T-helper 1 cell (primary cell): ENCODE results near the gene RPS6KA4.

Experiments
- DNase-seq, 5 donors: peaks; one replicate each; pipeline ENCODE4 v3.0.0-alpha.2; 2012 to 2020

RPS6KA4 gene

DNA sequence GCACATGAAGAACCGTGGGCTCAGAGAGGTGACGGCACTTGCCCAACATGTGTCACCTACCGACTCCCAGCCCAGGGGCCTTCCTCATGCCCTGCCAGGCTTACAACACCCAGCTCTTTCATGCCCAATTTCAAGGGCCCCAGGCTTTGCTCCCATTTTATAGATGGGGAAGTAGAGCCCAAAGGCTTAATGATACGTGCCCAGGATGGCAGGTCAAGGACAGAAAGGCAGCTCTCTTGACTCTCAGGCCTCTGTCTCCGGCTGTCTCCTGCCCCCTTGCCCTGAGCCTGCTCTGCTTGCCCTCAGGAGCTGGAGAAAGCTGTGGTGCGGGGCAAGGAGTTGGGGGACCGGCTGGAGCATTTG is 10.0 kb upstream of the RPS6KA4 start:
- DNase-seq, result no peak

DNA sequence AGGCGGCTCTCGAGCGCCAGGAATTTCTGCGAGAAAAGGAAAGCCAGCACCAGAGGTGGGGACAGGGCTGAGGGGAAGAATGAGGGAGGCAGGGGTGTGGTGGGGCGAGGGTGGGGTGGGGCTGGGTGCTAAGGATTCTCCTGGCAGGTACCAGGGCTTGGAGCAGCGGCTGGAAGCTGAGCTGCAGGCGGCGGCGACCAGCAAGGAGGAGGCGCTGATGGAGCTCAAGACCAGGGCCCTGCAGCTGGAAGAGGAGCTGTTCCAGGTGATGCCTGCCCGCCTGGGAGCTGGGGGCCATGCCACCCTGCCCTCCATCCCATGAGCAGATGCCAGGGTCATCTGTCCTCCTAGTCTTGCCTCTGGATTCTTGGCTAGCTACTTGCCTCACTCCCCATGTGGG is 9.6 kb upstream of the RPS6KA4 start:
- no peak for DNase-seq

DNA sequence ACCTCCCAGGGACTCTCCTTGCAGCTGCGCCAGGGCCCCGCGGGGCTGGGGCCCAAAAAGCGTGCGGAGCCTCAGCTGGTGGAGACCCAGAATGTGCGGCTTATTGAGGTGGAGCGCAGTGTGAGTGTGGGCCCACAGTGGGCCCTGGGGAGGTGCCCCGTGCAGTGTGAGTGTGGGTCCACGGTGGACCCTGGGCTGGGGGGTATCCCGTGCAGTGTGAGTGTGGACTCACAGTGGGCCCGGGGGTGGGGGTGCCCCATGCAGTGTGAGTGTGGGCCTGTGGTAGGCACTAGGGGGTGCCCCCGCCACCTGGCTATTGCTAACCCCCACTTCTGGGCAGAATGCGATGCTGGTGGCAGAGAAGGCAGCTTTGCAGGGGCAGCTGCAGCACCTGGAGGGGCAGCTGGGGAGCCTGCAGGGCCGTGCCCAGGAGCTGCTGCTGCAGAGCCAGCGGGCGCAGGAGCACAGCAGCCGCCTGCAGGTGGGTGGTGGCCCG is 7.8 kb upstream of the RPS6KA4 start:
- no peak for DNase-seq

DNA sequence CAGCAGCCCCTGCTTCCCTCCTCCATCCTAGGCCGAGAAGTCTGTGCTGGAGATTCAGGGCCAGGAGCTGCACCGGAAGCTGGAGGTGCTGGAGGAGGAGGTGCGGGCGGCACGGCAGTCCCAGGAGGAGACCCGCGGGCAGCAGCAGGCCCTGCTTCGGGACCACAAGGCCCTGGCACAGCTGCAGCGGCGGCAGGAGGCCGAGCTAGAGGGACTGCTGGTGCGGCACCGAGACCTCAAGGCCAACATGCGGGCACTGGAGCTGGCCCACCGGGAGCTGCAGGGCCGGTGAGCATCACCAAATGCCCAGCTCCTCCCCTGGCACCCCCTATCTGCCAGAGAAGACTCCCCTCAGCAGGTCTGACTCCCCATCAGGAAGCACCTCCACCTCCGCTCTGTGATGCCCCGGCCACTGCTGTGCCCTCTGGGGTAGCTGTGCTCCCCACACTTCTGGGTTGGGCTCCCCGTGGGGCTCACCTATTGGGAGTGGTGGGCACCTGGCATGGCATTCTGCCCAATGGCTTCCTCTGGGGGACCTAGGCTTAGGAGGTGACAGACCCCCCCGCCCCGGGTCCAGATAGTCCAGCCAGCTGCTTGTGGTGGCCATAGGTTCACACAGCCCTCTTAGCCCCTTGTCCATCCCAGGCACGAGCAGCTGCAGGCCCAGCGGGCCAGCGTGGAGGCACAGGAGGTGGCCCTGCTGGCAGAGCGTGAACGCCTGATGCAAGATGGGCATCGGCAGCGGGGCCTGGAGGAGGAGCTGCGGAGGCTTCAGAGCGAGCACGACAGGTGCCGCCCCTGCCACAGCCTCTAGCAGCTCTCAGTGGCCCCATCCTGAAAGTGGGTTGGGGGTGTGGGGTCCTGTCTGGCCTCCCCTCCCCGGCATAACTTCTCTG is 6.6 kb upstream of the RPS6KA4 start:
- DNase-seq, result no peak

DNA sequence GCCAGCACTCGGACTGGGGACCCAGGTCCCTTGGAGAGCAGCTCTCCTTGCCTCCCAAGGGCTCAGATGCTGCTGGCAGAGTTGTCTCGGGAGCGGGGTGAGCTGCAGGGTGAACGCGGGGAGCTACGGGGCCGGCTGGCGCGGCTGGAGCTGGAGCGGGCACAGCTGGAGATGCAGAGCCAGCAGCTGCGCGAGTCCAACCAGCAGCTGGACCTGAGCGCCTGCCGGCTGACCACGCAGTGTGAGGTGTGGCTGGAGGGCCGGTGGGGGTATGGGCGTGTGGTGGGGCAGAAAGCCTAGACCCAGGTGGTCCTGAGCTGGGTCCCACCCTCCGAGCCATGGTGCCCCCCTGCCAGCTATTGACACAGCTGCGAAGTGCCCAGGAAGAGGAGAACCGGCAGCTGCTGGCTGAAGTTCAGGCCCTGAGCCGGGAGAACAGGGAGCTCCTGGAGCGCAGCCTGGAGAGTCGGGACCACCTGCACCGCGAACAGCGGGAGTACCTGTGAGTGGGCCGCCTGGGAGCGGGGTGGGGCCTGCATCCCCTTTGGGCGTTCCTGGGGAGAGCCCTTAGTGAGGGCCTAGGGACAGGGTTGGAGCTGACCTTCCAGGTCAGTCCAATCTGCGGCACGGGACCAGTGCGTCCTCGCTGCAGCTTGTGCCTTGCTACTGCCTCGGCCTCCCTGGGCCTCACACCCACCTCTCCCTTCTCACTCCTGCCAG is 5.8 kb upstream of the RPS6KA4 start:
- no peak for DNase-seq

DNA sequence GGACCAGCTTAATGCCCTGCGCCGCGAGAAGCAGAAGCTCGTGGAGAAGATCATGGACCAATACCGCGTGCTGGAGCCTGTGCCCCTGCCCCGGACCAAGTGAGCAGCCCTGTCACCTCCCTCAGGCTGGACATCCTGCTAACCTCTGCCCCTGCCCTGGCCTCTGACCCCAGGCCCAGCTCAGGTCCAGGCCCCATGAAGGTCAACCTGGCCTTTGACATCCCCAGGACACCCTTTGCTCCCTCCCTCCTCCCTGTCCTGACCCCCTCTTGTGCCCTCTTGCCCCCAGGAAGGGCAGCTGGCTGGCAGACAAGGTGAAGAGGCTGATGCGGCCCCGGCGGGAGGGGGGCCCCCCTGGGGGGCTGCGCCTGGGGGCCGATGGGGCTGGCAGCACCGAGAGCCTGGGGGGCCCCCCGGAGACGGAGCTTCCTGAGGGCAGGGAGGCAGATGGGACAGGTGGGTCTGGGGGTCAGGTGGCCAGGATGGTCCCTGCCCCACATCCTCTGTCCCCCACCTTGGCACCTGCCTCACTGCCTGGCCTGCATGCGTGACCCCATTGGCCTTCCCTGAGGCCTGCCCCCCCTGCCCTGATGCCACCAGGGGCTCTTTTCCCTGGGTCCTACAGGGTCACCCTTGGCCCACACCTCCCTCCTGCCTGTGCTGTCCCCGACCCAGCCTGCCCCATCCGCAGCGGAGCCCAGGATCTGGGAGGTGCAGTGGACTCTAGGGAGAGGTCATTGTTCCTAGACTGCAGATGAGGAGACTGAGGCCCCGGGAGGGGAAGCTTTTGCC is 5.1 kb upstream of the RPS6KA4 start:
- no peak for DNase-seq

DNA sequence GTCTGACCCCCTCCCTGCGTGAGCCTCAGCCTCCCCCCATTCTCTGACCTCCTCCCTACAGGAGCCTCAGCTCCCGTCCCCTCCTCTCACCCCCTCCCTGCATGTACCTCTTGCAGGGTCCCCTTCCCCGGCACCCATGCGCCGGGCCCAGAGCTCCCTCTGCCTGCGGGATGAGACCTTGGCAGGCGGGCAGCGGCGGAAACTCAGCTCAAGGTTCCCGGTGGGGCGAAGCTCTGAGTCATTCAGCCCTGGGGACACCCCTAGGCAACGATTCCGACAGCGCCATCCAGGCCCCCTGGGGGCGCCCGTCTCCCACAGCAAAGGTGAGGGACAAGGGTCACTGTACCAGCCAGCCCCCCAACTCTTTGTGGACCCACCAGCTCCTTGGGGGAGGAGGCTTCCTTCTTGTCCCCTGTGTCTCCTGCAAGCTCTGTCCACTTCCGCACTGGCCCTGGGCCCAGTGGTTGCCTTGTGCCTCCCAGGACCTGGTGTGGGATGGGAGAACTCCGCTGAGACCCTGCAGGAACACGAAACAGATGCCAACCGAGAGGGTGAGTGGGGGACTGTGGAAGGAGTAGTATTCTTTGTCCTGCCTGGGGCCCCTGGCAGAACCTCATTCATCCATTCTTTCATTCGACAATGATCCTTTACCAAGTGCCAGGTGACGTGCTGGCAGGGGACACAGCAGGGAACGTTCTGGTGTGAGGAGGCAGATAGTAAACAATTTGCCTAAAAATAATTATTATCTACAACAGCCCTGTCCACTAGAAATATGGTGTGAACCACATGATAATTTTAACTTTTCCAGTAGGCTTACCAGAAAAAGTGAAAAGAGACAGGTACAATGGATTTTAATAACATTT is 3.7 kb upstream of the RPS6KA4 start:
- DNase-seq, result no peak

DNA sequence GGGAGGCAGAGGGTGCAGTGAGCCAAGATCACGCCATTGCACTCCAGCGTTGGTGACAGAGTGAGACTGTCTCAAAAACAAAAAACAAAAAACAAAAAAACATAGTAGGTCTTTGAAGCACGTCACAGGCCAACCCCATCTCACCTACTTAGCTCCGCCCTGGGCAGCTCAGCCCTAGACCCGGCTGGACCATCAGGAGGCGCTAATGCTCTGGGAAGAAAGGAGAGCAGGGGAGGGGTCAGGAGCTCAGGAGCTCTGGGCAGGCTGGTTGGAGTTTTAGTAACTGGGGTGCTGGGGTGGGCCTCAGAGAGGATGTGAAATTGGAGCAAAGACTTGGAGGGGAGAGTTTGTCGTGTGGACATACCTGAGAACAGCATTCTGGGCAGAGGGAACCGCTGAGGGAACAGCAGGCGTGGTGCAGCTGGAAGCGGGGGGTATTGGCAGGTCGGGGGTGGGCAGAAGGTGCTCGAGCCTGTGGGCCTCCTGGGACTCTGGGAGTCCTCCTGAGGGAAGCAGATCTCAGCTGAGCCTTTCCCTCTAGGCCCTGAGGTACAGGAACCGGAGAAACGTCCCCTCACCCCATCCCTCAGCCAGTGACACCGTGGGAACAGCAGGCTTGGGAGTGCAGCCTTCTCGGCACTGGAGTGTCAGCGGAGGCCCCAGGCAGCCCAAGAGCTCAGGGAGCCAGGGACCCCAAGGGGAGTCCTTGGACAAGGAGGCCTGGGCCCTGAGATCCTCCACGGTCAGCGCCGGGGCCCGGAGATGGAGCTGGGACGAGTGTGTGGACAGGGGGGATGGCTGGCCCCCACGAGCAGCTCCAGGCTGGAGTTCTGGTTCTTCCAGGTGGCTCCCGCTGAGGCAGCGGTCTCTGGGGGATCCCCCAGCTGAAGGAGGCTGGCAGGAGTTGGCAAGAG is 2.2 kb upstream of the RPS6KA4 start:
- DNase-seq, result peak in 1 of 5 donors; percentile 34

DNA sequence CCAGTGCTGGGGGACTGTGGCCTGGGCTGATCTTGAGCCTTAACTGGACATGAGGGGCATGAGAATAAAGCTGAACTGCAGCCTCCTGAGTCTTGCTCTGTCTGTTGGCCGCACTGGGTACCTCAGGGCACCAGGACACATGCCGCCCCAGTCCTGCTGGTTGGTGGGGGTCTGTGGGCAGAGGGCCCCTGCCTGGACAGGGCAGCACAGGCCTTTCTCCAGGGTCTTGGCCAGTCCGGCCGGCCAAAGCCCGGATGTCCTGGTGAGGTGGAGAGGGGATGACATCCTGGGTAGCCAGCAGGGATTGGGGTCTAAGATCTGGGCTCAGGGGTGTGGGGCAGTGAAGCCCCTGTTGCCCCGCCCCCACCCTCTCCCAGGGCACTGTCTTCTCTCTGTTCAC is 1.5 kb upstream of the RPS6KA4 start:
- no peak for DNase-seq

DNA sequence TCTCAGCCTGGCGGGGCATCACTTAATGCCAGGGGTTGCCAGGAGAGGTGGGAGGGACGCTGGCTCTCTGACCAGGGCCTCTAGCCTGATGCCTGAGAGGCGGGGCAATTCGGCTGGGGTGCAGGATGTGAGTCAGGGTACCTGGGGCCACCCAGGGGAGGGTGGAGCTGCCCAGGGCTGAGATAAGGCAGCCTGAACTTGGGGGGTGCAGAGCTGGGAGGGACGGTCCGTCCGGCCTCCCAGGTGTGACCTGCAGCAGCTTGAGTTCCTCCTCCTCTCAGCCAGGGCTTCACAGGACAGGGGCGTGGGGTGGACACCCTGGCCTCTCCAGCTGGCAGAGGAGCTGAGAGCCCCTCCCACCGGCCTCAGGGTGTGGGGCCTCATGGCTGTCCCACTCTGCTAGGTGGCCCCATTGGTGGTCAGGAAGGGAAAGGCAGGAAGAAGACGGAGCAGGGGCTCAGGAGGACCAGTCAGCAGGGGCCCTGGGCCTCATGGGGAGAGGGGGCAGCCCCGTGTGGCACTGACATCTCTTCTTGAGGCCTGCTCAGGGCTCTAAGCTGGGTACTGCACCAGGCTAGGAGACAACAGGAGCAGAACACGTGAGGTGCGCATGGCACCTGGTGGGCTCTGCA is 942 bp upstream of the RPS6KA4 start:
- DNase-seq, result peak in 1 of 5 donors; percentile 36

DNA sequence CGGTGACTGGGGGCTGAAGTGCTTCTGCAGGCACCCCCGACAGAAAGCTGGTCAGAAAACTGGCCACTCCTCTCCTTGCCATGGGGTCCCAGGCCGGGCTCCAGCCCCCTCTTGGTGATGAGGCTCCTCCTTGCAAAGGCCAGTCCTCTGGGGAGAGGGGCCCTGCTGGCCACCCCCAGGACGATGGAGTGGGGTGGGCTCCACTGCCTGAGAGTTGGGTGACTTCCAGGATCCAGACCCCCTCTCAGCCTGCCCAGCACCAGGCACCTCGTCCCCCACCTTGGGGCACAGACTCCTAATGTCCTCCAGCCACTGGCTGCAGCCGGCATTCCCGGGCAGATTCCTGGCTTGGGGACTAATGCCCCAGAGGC is 441 bp upstream of the RPS6KA4 start:
- no peak for DNase-seq

DNA sequence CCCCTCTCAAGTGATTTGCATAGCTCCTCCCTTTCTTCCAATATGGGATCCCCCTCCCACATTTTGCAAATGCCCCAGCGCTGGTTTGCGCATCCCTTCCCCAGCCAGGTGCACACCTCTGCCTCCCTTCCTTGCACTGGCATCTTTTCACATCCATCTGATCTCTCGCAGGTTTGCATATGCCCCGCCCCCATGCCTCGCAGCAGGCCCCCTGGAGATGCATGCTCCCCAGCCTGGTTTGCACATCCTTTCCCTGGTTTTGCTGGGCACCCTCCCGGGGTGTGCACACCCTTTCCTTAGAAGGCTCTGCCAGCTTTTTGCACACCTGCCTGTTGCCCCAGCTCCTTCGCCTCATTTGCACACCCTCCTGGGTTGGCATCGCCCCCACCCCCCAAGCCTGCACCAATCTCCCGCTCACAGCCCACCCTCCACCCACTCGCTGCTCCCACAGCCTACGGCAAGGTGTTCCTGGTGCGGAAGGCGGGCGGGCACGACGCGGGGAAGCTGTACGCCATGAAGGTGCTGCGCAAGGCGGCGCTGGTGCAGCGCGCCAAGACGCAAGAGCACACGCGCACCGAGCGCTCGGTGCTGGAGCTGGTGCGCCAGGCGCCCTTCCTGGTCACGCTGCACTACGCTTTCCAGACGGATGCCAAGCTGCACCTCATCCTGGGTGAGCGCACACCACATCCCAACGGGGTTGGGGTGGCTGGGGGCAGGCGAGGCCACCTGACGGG is 917 bp downstream of the RPS6KA4 start:
- peak in 1 of 5 donors; percentile 53 for DNase-seq

DNA sequence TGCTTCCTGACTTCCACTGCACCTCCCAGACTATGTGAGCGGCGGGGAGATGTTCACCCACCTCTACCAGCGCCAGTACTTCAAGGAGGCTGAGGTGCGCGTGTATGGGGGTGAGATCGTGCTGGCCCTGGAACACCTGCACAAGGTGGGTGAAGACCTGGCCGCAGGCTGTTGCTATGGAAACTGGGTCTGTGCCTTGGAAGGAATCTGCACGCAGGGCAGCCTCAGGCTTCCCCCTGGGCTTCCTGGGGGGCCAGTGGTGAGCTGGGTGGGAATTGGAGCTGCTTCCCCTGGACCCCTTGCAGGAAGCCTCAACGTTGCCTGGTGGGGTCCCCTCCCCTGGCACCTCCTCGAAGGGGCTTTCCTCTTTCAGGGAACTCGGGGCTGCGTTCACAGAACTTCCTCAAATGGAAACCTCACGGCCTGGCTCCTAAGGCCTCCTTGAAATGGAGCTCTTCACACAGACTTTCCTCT is 1.5 kb downstream of the RPS6KA4 start:
- DNase-seq, result no peak

DNA sequence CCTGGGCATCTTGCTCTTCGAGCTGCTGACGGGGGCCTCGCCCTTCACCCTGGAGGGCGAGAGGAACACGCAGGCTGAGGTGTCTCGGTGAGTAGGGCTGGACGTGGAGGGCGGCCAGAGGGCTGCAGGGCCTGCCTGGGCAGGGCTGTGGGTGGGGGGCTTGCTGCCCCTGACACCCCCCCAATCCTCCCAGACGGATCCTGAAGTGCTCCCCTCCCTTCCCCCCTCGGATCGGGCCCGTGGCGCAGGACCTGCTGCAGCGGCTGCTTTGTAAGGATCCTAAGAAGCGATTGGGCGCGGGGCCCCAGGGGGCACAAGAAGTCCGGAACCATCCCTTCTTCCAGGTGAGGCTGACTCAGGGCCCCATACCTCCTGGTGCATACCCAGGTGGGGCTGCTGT is 2.7 kb downstream of the RPS6KA4 start:
- no peak for DNase-seq

DNA sequence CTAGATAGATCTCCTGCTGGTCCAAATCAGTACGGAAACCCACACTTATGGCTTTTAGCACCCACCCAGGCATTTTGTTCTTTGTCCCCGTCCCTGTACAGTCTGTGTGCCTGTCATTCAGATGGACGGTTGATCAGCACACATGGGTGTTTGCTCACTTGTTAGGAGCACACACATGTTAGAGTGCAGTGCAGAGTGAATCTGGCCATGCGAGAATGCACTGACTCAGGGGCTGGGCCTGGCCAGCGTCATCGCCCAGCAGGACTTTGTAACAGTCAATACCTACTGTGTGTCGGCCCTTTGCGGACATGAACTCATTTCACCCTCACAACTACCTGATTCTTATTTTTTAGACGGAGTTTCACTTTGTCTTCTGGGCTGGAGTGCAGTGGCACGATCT is 3.4 kb downstream of the RPS6KA4 start:
- no peak for DNase-seq

DNA sequence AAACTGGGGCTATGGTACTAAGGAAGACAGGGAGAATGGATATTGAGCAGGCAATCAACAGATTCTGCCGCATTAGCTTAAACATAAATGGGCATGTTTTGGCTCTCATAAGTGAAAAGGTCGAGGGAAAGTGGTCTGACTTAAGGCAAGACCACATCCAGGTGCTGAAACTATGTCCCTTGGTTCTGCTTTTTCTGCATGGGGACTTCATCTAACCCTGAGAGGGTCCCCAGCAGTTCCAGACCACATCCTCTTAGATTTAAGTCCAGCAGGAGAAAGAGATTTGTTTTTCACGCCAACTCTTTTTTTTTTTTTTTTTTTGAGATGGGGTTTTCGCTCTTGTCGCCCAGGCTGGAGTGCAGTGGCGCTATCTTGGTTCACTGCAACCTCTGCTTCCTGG is 5.5 kb downstream of the RPS6KA4 start:
- DNase-seq, result no peak

DNA sequence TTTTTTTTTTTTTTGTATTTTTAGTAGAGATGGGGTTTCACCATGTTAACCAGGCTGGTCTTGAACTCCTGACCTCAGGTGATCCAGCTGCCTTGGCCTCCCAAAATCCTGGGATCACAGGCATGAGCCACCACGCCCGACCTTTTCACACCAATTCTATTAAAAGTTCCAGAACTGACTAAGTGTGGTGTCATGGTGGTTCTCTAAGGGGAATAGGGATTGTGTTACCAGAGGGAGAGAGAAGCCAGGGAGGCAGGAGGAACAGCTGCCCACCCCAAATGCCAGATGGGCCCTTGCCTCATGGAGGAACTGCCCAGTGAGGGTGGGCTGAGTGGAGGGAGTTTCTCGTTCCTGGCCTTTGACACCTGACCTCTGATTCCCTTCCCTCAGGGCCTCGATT is 5.9 kb downstream of the RPS6KA4 start:
- no peak for DNase-seq

DNA sequence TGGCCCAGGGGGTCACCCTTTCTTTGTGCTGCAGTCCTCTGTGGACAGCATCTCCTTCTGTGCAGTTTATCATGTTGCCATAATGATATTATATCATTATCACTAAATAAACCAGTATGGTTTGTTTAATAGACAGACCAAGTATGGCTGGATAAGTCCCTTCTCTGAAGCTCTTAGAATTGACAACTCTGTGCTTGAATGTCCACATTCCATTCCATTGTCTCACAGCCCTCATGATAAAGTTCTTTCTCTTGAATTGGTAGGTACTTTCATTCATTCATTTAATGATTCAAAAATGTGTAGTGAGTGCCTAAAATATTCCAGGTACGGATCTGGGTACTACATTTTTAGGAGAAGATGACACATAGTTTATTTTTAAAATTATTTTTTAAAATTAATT is 7.8 kb downstream of the RPS6KA4 start:
- no peak for DNase-seq

DNA sequence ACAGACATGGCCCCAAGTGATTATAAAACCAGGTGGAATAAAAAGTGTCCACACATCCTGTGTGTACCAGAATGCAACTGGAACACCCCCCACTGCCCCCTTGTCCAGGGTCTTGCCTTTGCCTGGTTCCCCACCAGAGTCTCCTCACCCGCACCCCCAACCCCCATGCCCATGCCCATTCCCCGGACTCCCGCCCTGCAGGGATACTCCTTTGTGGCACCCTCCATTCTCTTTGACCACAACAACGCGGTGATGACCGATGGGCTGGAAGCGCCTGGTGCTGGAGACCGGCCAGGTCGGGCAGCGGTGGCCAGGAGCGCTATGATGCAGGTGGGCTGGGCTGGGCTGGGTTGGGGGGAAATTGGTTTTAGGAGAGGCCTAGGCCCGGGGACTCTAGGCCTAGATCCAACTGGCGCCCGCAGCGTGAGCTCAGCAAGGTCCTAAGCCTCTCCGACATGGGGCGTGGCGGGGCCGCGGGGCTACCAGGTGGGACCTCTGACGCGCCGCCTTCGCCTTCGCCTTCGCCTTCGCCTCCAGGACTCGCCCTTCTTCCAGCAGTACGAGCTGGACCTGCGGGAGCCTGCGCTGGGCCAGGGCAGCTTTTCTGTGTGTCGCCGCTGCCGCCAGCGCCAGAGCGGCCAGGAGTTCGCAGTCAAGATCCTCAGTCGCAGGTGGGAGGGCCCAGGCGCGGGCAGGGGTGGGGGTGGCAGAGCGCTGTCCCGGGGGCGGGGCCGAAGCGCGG is 9.1 kb downstream of the RPS6KA4 start:
- no peak for DNase-seq
